ENCODE data around the gene ATP6V1C2. TPM values are rescaled to one million over a fixed set of nuclear protein-coding genes. Genes with fewer than 3 reads are reported as not detected.
A peak's percentile ranks its signal among the peaks of the same experiment; 100 is the strongest.

The ATP6V1C2 gene
- total and polyA plus RNA-seq, 9 of the 15 experiments (the other 6 are each of a cell fraction or from before 2014, with no cell fraction given) = 0.01 to 0.31 (median 0.10) TPM; not detected in 4

GRCh38 chr2:10798783-10799182 is 77.4 kb downstream of the ATP6V1C2 start (continued):
- TF ChIP-seq SPI1 (IDR thresholded peaks at IDR 0.05; ENCODE audit: borderline replicate concordance, low read depth, low read length) (0 out of 2 replicates have a peak, but pooled peaks have one; percentile 39), ZNF232 (CRISPR knock-in tag; IDR thresholded peaks at IDR 0.05) (no peak), MXD1 (CRISPR knock-in tag; IDR thresholded peaks at IDR 0.05; ENCODE audit: borderline replicate concordance, poor library complexity, severe bottlenecking) (no peak), MAZ (CRISPR knock-in tag; conservative IDR thresholded peaks at IDR 0.05 in 1 of 2, IDR thresholded peaks at IDR 0.05 in 1 of 2) (peak in 1 of 2 experiments; percentile 32; a peak in 1 of 4 replicates), SMC3 (conservative IDR thresholded peaks at IDR 0.05; ENCODE audit: insufficient read depth, low read depth, low read length) (no peak), YBX1 (IDR thresholded peaks at IDR 0.05) (no peak), EZH2 (IDR thresholded peaks at IDR 0.05; ENCODE audit: borderline replicate concordance, low read depth, low read length) (no peak), FOXJ3 (CRISPR knock-in tag; IDR thresholded peaks at IDR 0.05) (no peak), SAP30 (IDR thresholded peaks at IDR 0.05; ENCODE audit: borderline replicate concordance, insufficient read depth, low read depth, low read length, poor library complexity, severe bottlenecking) (no peak), CTCF (IDR thresholded peaks at IDR 0.05 in 2 of 3, conservative IDR thresholded peaks at IDR 0.05 in 1 of 3; ENCODE audit: insufficient read depth in 2 of 3, low read depth in 1 of 3, low read length in 3 of 3) (peak; percentile 28 to 40 (median 35); a peak in 4 of 6 replicates), HMBOX1 (IDR thresholded peaks at IDR 0.05) (0 out of 2 replicates have a peak, but pooled peaks have one; percentile 22), YY1 (IDR thresholded peaks at IDR 0.05; ENCODE audit: borderline replicate concordance in 1 of 3, control insufficient read depth in 1 of 3, extremely low read depth in 1 of 3, insufficient read depth in 3 of 3, insufficient read length in 1 of 3, insufficient replicate concordance in 2 of 3, low read depth in 1 of 3, low read length in 2 of 3) (peak in 1 of 3 experiments; percentile 54)

Data from K562 (cell line).